ENCODE data around the gene BIRC6.

BIRC6 gene

GRCh38 chr2:32641180-32641579, 284.4 kb downstream of the BIRC6 start:
- Mint-ChIP-seq H3K27ac (no peak overlapping the region), H3K36me3 (ENCODE audit: low read depth) (peaks cover 47% of the 10 kb centered on the region), H3K9me3 (no peaks in the 10 kb centered on the region), H3K4me3 (no peak overlapping the region), H3K27me3 (ENCODE audit: low read depth, poor library complexity) (no peaks in the 10 kb centered on the region), H3K4me1 (no peaks in the 10 kb centered on the region)
- TF ChIP-seq CTCF (IDR thresholded peaks at IDR 0.05) = no peak
- DNase-seq = no peak

GRCh38 chr2:32647180-32647651, 290.4 kb downstream of the BIRC6 start:
- Mint-ChIP-seq H3K9me3 (no peaks in the 10 kb centered on the region), H3K27ac (no peak overlapping the region), H3K27me3 (ENCODE audit: low read depth, poor library complexity) (no peaks in the 10 kb centered on the region), H3K4me3 (no peak overlapping the region), H3K4me1 (no peaks in the 10 kb centered on the region), H3K36me3 (ENCODE audit: low read depth) (peaks cover 48% of the 10 kb centered on the region)
- no peak for TF ChIP-seq CTCF (IDR thresholded peaks at IDR 0.05)
- no peak for DNase-seq

GRCh38 chr2:32652555-32653209, 295.9 kb downstream of the BIRC6 start:
- DNase-seq = no peak
- Mint-ChIP-seq H3K9me3 (no peaks in the 10 kb centered on the region), H3K4me1 (no peaks in the 10 kb centered on the region), H3K4me3 (no peak overlapping the region), H3K27ac (no peak overlapping the region), H3K36me3 (ENCODE audit: low read depth) (peaks cover 37% of the 10 kb centered on the region), H3K27me3 (ENCODE audit: low read depth, poor library complexity) (no peaks in the 10 kb centered on the region)
- TF ChIP-seq CTCF (IDR thresholded peaks at IDR 0.05) = no peak

GRCh38 chr2:32656069-32656468, 299.2 kb downstream of the BIRC6 start:
- Mint-ChIP-seq H3K36me3 (ENCODE audit: low read depth) (peaks cover 49% of the 10 kb centered on the region), H3K4me3 (no peak overlapping the region), H3K27me3 (ENCODE audit: low read depth, poor library complexity) (peaks cover 3% of the 10 kb centered on the region), H3K9me3 (peaks cover 9% of the 10 kb centered on the region), H3K27ac (no peak overlapping the region), H3K4me1 (no peaks in the 10 kb centered on the region)
- TF ChIP-seq CTCF (IDR thresholded peaks at IDR 0.05) = no peak
- DNase-seq = no peak

GRCh38 chr2:32663864-32664263, 307.0 kb downstream of the BIRC6 start:
- H3K27me3 Mint-ChIP-seq (ENCODE audit: low read depth, poor library complexity) = peaks cover 3% of the 10 kb centered on the region
- no peak for DNase-seq
- no peak overlapping the region for H3K27ac Mint-ChIP-seq
- peaks cover 62% of the 10 kb centered on the region for H3K36me3 Mint-ChIP-seq (ENCODE audit: low read depth)
- no peak overlapping the region for H3K4me3 Mint-ChIP-seq
- H3K9me3 Mint-ChIP-seq = peaks cover 9% of the 10 kb centered on the region
- no peak for TF ChIP-seq CTCF (IDR thresholded peaks at IDR 0.05)
- H3K4me1 Mint-ChIP-seq = no peaks in the 10 kb centered on the region

- Mint-ChIP-seq H3K4me1 (no peaks in the 10 kb centered on the region), H3K27ac (no peak overlapping the region)
- TF ChIP-seq CTCF (IDR thresholded peaks at IDR 0.05) = no peak
Observed at GRCh38 chr2:32666704-32667103, 309.9 kb downstream of the BIRC6 start.

More at GRCh38 chr2:32666704-32667103, 309.9 kb downstream of the BIRC6 start:
- Mint-ChIP-seq H3K9me3 (peaks cover 4% of the 10 kb centered on the region), H3K36me3 (ENCODE audit: low read depth) (peaks cover 54% of the 10 kb centered on the region), H3K27me3 (ENCODE audit: low read depth, poor library complexity) (no peaks in the 10 kb centered on the region), H3K4me3 (no peak overlapping the region)
- DNase-seq = no peak

Measured in nephron progenitor cell (in vitro differentiated cells).